GM21381 (cell line): Measurements from ENCODE around the gene PLEKHG5.
"Not testable (repeated sequence)": the region's sequence is repeated elsewhere in the genome, so short reads cannot be mapped to it uniquely, and the experiment has no call there.

Source experiments
- ATAC-seq: cut with Tn5 transposase; IDR thresholded peaks from one replicate; pipeline ENCODE4 v1.9.1; 2021; ENCODE audit warnings: mild to moderate bottlenecking, moderate library complexity; ENCODE audit not compliant: unreplicated experiment

The PLEKHG5 gene

DNA sequence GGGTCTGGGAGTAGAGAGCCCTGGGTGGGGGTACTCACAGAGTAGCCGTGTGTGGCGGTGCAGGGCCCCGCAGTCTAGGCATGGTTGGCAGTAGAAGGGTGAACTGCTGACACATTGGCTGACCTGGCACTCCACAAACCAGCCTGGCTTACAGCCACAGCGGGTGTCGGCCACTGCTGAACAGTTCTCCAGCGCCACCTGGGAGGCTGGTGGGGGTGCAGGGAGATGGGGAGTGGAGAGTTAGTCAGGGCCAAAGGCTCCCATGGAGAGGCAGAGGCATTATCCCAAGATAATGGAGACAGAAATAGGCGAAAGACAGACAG is 27.0 kb downstream of the PLEKHG5 start:
- no peak for ATAC-seq

DNA sequence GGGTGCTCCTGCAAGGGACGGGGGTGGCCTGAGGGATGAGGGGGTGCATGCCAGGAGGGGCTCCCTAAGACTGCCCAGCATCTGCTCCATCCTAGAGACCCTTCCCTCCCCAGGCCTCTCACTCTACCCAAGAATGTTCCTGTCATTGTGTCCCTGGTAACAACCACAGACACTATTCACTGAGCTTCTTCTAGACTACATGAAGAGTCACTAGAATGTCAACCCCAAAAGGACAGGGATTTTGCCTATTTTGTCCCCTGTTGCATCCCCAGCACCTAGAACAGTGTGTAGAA is 28.4 kb downstream of the PLEKHG5 start:
- ATAC-seq = no peak

- ATAC-seq = no peak
Measured at GRCh38 chr1:6462412-6463119, 28.9 kb downstream of the PLEKHG5 start.

DNA sequence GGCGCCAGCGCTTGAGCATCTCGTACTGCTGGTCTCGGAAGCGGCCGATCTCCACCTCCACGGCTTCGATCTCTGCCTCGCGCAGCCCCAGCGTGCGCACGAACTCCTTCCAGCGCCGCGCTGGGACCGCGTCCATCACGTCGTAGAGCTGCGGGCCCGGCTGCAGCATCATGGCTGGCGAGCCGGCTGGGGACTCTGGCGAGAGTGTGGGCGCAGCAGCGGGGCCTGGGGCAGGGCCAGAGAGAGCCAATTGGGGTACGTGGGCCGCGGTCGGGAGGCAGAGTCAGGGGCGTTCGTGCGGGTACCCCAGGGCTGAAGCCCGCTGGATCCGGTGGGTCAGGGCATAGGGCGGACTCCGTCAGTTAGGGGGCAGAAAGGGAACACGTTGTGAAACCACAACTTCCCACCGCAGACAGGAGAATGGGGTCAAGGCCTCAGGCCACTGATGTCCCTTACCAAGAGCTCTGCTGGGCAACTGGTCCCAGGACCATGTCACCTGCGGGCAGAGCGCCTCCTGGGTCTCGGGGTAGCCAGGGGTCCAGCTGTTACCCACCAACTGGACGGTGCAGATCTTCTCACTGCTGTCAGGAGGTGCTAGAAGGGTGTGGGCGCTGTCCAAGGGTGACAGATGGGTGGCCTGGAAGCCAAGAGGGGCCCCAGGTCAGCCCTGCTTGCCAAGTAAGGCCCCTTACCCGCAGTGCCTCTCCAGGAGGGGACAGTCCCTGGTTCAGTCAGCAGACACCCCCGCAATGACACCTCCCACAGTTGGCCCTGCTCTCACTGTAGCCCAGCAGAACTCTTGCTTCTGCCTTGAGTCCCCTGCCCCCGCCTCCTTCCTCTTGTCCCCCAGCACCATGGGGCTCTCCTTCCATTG is 29.7 kb downstream of the PLEKHG5 start:
- no peak for ATAC-seq

DNA sequence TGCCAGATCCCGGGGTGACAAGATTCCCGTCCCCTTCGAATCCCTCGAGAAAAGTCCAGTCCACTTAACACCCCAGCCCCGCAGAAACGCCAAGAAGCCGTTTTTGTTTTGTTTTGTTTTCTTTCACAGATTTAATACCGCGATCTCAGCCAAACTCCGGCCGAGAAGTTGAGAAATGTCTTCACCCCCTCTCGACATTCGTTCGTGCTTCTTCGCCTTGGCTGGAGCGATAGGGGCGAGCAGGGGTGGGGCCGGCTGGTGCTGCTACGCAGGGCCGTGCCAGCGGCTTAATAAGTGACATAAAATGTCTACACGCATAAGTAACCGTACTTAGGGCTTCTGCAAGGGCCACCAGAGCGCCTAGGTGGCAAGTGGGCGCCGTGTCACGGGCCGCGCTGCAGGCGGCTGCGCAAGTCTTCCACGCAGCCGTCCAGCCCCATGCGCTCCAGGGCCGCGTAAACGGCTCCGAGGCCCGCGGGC is 30.4 kb downstream of the PLEKHG5 start:
- ATAC-seq = no peak

- no peak for ATAC-seq
Measured at GRCh38 chr1:6460301-6461050, 31.0 kb downstream of the PLEKHG5 start.

DNA sequence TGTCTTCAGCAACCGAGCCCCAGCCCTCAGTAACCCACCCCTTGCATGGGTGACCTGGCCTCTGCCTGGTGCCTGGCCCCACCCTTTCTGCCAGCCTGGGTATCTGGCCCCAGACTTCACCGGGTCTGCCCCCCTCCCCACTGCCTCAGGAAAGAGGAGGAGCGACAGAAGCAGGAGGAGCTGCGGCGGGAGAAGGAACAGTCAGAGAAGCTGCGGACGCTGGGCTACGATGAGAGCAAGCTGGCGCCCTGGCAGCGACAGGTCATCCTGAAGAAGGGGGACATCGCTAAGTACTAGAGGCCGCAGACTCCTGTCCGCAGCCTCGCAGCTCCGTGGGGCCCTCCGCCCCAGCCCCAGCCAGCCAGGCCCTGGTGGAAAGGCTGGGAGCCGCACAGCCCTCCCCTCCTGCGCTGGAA is 31.6 kb downstream of the PLEKHG5 start:
- ATAC-seq = no peak

DNA sequence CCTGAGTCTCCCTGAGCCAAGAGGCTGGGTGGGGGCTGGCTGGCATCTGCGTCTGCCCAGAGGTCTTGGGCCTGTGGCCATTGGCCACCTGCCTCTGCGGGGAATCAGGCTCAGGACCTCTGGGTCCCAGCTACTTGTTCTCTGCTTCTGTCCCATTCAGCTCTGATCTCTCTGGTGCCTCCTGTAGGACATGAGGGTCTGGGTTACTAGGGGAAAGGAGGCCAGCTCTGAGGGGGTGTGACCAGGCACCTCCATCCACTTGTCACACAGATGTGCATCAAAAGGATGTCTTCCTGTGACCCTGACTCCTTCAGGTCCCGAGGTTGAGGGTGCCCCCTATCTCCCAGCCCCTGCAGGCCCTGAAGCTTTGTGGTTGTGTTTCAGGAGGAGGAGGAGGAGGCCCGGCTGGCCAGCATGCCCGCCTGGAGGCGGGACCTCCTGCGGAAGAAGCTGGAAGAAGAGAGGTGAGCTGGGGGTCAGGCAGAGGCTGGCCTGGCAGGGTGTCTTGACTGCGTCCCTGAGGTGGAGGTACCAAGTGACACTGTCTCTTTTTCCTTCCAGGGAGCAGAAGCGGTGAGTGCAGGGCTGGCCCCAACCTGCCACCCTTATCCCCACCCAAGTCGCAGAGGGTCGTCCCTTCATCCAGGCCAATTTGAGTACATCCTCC is 34.5 kb downstream of the PLEKHG5 start:
- ATAC-seq = no peak

DNA sequence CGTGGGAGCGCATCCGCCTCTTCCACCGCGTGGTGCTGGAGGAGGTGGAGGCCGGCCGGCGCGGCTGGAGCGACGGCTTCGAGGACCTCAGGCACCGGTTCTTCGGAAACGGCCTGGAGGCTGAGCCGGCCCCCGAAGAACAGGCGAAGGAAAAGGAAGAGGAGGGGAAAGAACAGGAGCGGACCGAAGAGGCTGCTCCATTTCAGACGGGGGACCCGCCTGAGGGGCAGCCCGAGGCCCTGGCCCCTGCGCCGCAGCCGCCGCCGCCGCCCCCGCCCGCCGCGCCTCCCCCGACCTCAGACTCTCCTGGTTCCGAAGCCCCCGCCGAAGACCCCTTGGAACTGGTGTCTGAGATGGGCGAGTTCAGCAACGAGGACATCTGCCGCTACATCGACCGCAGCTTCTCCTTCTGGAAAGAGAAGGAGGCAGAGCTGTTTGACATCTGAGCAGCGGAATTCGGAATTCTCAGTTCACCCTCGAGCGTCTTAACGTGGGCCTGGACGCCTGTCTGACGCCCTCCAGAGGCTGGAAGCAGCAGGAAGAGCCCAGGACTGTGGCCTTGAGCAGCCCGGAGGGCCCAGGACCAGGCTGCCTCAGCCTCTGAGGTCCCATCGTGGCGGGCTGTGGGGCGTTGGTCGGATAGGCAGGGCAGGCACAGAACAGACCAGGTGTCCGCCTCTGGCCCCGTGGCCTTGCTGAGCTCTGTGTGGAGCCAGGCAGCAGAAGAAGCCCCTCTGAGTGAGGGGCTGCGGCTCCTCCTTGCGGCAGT is 35.5 kb downstream of the PLEKHG5 start:
- ATAC-seq = not testable (repeated sequence)

- no peak for ATAC-seq
Measured at GRCh38 chr1:6454856-6455751, 36.4 kb downstream of the PLEKHG5 start.

- not testable (repeated sequence) for ATAC-seq
Measured at GRCh38 chr1:6453895-6454855, 37.3 kb downstream of the PLEKHG5 start.

DNA sequence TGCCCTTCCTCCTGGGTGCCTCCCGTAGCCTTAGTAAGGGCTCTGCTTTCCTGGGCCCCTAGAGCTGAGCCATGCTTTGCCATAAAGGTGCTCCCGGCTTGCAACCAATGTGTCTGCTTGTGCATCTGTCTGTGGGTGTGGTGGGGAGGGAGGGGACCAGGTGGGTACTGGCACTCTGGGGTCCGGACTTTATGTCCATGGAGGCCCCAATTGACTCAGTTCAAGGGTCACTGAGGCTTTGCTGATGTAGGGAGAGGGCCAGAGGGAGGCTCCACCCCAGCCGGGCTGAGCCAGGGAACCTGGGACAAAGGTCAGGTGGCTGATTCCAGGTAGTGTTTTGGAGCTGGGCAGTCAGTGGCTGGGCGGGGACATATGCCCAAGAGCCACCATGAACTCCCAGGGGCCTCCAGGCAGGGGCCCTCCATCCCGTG is 40.5 kb downstream of the PLEKHG5 start:
- no peak for ATAC-seq

DNA sequence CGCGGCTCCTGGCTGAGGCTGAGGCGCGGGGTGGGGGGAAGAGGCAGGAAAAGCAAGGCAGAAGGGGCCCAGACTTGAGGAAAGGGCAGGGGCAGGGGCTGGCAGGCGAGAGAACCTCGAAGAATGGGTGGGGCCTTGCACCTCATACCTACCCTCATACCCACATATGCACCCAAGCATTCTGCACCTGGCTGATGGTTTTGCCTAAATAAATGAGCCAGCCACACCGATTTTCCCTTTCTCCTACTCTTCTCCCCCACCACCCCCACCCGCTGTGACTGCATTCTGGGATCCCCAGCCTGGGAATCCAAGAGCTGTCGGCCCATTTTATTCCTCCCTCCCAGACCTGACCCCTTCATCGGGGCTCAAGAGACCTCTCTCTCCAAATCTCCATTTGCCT is 41.0 kb downstream of the PLEKHG5 start:
- ATAC-seq = not testable (repeated sequence)

- ATAC-seq = no peak
Measured at GRCh38 chr1:6450005-6450450, 41.4 kb downstream of the PLEKHG5 start.

DNA sequence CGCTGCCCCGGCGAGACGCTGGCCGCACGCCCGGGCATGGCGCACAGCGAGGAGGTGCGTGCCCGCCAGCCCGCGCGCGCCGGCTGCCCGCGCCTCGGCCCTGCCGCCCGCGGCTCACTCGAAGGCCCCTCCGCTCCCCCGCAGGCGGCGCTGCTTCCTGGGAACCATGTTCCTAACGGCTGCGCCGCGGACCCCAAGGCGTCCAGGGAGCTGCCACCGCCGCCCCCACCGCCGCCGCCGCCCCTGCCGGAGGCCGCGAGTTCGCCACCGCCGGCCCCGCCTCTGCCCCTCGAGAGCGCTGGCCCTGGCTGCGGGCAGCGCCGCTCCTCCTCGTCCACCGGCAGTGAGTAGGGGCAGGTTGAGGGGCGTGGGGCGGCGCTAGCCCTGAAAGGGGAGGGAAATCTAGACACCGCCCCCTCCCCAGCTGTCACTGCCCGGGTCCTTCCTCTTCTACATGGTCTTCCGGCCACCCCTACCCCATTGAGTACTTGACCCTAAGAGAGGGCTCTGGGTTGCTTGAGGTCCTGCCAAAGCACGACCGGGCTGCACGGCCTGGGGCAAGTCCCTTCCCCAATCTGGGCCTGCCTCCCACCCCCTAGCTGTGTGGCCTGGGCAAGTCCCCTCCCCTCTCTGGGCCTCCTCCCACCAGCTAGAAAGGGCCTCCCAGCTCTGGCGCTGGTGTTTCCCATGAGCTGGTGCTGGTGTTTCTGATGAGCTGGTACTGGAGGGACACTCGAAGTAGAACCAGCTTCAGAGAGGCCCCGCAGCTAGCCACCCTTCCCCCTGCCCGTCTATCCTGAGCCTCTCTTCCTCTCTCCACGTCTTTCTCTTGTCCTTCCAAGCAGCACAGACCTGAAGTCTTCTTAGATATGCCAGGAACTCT is 42.5 kb downstream of the PLEKHG5 start:
- no peak for ATAC-seq

- no peak for ATAC-seq
Measured at GRCh38 chr1:6447818-6448748, 43.4 kb downstream of the PLEKHG5 start.
